Sciatic nerve (tissue), 2 donors: Measurements from ENCODE around the gene SST. TPM values are rescaled to one million over a fixed set of nuclear protein-coding genes. Genes with fewer than 3 reads are reported as not detected.
"Not testable (repeated sequence)": the region's sequence is repeated elsewhere in the genome, so short reads cannot be mapped to it uniquely, and the experiment has no call there.

Experiments used
- ATAC-seq: fragments of 200-7000 bp; cut with Tn5 transposase; one replicate; pipeline ENCODE4 v1.9.1; 2020; ENCODE audit warnings: mild to moderate bottlenecking, moderate library complexity
- DNase-seq: peaks from one replicate; pipeline ENCODE4 v3.0.0-alpha.2; 2020; ENCODE audit warnings: low spot score
- intact Hi-C: fragments of 100-400 bp; cut with DNase I; formaldehyde crosslinking; loops from one replicate; pipeline ENCODE4 v1.14.2; 2022
- total RNA-seq: library from RNA; stranded (reverse); fragmentation: NEBNext Ultra II Directional; extraction: Animal tissue kit (Norgen Biotek cat#: 25700); gene quantifications from one replicate; pipeline ENCODE4 v1.2.1, GENCODE V29; 2021
- donor health status: DM: no; HTN: no; CAD: no.
- donor health status: DM: no; HTN: no; CAD: no.

The SST gene
- total RNA-seq, 1 donor from 2014 or later: not detected

- intact Hi-C loops: no loop called here
- ATAC-seq: no peak
- no peak for DNase-seq
Observed at GRCh38 chr3:187686621-187687273, 16.6 kb upstream of the SST start.

- ATAC-seq (no peak), DNase-seq (no peak)
- intact Hi-C loops: no loop called here
Observed at GRCh38 chr3:187685948-187686347, 15.8 kb upstream of the SST start.

- ATAC-seq (no peak), DNase-seq (no peak)
- intact Hi-C loops: no loop called here
Observed at GRCh38 chr3:187684880-187685279, 14.7 kb upstream of the SST start.

GRCh38 chr3:187684444-187684843 is 14.2 kb upstream of the SST start:
- DNase-seq (no peak), ATAC-seq (no peak)
- intact Hi-C loops: no loop called here

GRCh38 chr3:187681756-187682155 is 11.6 kb upstream of the SST start:
- intact Hi-C loops, DNase-seq, ATAC-seq: not testable (repeated sequence)

DNA sequence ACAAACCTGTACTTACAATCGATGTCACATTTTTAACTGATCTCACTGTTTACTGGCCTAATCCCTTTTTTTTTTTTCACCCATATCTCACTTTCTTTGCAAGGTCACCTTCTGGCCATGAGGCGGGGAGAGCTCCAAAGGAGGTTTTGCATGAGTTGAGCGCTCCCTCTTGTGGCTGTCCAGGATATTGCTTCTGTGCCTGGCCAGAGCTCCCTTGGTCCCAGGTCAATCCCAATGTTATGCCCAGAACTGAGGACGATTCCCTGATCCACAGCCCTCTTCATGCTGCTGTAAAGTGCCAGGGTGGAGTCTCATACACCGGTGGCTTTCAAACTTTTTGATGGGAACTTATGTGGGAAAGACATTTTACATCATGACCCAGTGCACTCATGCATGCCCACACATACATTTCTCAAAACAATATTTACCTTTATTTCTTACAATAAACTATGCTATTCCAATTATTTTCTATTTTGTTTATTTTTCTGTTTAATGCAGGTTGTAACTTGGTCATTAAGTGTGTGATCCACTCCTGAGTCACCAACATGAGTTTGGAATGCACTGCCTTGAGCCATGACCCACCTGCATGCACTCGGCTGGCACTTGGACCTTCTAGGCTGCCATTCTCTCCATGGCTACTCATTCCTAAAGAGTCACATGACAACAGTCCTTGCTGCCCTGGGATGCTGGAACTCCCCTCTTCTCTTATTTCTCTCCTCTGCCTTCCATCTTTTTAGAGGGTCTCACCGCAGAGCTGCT is 9.6 kb upstream of the SST start:
- ATAC-seq: peak; percentile 92
- peak; percentile 88 for DNase-seq
- intact Hi-C loops: loop anchor here (5.0 kb wide), 1 partner anchor 363 kb away; no protein-coding TSS in a partner anchor

GRCh38 chr3:187678726-187679268 is 8.6 kb upstream of the SST start:
- ATAC-seq (peak; percentile 83), DNase-seq (peak; percentile 68)
- intact Hi-C loops: loop anchor here (5.0 kb wide), 1 partner anchor 361 kb away; no protein-coding TSS in a partner anchor

DNA sequence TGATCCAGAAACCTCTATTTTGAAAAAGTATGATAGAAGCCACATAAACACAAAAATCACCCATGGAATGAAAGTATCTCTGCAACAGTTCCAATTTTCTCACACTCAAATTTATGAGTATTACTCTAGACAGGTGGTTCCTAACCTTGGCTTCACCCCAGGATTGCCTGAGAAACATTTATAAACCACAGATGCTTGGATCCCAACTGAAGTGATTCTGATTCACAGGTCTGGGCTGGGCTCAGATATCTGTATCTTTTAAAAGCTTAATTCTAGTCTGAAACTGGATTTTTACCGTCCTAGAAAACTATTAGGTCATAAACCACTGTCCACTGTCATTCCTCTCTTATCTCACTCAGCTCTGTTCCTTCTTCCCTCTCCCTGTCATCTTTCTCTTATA is 7.4 kb upstream of the SST start:
- DNase-seq: no peak
- intact Hi-C loops: loop anchor here (5.0 kb wide), 1 partner anchor 360 kb away; no protein-coding TSS in a partner anchor
- no peak for ATAC-seq

DNA sequence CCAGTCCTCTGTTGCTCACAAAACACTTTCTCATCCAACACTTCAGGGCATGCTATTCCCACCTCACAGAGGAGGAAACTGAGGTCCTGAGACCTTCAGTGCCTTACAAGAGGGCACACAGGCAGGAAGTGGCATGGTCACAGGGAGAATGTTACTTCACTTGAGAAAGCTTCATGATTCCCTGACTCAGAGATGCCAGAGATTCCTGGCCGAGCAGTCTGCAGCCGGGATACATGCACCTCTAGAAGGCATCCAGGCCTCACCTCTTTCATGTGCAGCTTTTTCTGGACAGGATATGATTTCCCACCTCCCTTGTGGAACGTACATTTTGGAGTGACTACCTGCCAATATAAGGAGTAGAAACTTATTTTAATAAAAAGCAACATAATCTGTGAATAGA is 2.8 kb upstream of the SST start:
- ATAC-seq (no peak), DNase-seq (no peak)
- intact Hi-C loops: no loop called here

- no peak for DNase-seq
- ATAC-seq: no peak
- intact Hi-C loops: no loop called here
Observed at GRCh38 chr3:187667526-187667925, 2.7 kb downstream of the SST start.

- DNase-seq (no peak), ATAC-seq (no peak)
- intact Hi-C loops: no loop called here
Observed at GRCh38 chr3:187665764-187666402, 4.3 kb downstream of the SST start.

- intact Hi-C loops: no loop called here
- DNase-seq: no peak
- ATAC-seq: no peak
Observed at GRCh38 chr3:187665010-187665409, 5.2 kb downstream of the SST start.

DNA sequence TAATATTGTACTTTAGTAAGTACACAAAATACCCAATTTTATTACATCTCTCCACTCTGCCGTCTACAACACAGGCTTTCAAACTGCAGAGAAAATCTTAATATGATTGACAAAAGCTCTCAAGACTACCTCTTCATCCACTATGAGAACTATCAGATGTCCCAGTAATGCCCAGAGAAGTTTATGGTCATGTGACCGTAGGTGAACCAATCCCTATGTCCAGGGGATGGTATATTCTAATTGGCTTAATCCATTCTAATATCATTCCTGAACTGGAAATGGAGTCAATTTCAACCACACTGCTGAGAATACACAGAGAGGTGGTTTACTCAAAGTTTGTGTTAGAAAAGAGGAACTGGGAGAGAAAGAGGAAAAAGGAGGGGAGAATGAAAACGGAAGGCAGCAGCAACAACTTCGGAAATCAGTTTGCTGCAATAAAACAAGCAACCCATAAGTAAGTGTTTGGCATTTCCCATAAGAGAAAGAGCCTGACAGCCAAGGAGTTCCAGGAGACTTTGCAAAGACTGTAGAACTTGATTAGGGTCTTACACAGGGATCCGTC is 7.3 kb downstream of the SST start:
- DNase-seq (no peak), ATAC-seq (no peak)
- intact Hi-C loops: no loop called here

GRCh38 chr3:187661267-187661666 is 8.9 kb downstream of the SST start:
- intact Hi-C loops: no loop called here
- no peak for ATAC-seq
- DNase-seq: no peak

DNA sequence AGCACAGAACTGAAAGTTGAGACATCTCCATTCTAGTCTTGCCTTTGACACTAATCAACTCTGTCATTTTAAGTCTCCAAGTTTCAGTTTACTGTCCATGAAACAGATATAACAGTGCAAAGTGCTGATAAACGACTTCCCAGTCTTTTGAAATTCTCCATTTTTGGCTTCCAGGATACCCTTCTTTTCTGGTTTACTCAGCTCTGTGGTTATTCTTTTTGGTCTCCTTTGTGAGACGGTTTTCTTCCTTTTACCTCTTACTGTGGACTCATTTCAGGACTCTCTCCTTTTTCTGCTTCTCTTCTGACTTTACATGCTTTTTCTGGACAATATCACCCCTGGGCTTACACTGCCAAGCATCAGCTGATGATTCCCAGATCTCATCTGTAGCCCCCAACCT is 18.9 kb downstream of the SST start:
- ATAC-seq (no peak), DNase-seq (no peak)
- intact Hi-C loops: no loop called here

- intact Hi-C loops: no loop called here
- ATAC-seq: no peak
- DNase-seq: no peak
Observed at GRCh38 chr3:187648177-187648576, 22.0 kb downstream of the SST start.

- DNase-seq (no peak), ATAC-seq (no peak)
- intact Hi-C loops: no loop called here
Observed at GRCh38 chr3:187646906-187647660, 23.1 kb downstream of the SST start.

GRCh38 chr3:187645379-187645778 is 24.8 kb downstream of the SST start:
- intact Hi-C loops, DNase-seq, ATAC-seq: not testable (repeated sequence)

- DNase-seq (no peak), ATAC-seq (no peak)
- intact Hi-C loops: no loop called here
Observed at GRCh38 chr3:187642861-187643260, 27.3 kb downstream of the SST start.
